CD4-positive, CD25-positive, alpha-beta regulatory T cell (primary cell): ENCODE measurements around the gene SESN3. TPM values are rescaled to one million over a fixed set of nuclear protein-coding genes. Genes with fewer than 3 reads are reported as not detected.

ENCODE experiments used
- ATAC-seq, 2 donors: fragments of 150-1000 bp; cut with Tn5 transposase; one replicate each; pipeline ENCODE4 v1.10.0; 2021; ENCODE audit warnings: low read depth in 2 of 2, moderate number of reproducible peaks in 2 of 2, moderate library complexity in 1 of 2
- DNase-seq, 3 donors: peaks; one replicate each; pipeline versions ENCODE4 v3.0.0 to v3.0.0-alpha.2; 2012 to 2022; ENCODE audit warnings: mixed read lengths in 1 of 3
- H3K27ac ChIP-seq: one replicate; pipeline ENCODE4 v1.7.0; 2013; ENCODE audit warnings: mild to moderate bottlenecking, low read length; ENCODE audit not compliant: insufficient read depth, poor library complexity, severe bottlenecking
- H3K27me3 ChIP-seq: one replicate; pipeline ENCODE4 v1.7.0; 2013; ENCODE audit warnings: low read length; ENCODE audit not compliant: control insufficient read depth, insufficient read depth
- H3K36me3 ChIP-seq: one replicate; pipeline ENCODE4 v1.7.0; 2013; ENCODE audit warnings: mild to moderate bottlenecking, low read length, moderate library complexity; ENCODE audit not compliant: control insufficient read depth, insufficient read depth
- H3K4me1 ChIP-seq: 2 replicates; pipeline ENCODE4 v1.7.0; 2013; ENCODE audit warnings: mild to moderate bottlenecking, low read length; ENCODE audit not compliant: insufficient read depth, control insufficient read depth, poor library complexity, severe bottlenecking
- H3K4me3 ChIP-seq: one replicate; pipeline ENCODE4 v1.7.0; 2013; ENCODE audit warnings: low read depth, mild to moderate bottlenecking, low read length, moderate library complexity
- H3K9me3 ChIP-seq, 2 experiments: 1 replicate in 1 of 2; 2 replicates in 1 of 2; pipeline ENCODE4 v1.7.0; 2013; ENCODE audit warnings: low read length in 2 of 2, mild to moderate bottlenecking in 1 of 2, moderate library complexity in 1 of 2; ENCODE audit not compliant: control insufficient read depth in 2 of 2
- H3K27ac Mint-ChIP-seq, 3 donors: one replicate each; pipeline ENCODE4 v1.8.0; 2020 to 2022; ENCODE audit warnings: mild to moderate bottlenecking in 3 of 3, mixed read lengths in 3 of 3, moderate library complexity in 2 of 3
- H3K27me3 Mint-ChIP-seq: one replicate; pipeline ENCODE4 v1.8.0; 2022; ENCODE audit warnings: mild to moderate bottlenecking, mixed read lengths
- H3K36me3 Mint-ChIP-seq: one replicate; pipeline ENCODE4 v1.8.0; 2020; ENCODE audit warnings: mixed read lengths
- H3K4me1 Mint-ChIP-seq, 4 donors: one replicate each; pipeline ENCODE4 v1.8.0; 2020 to 2022; ENCODE audit warnings: mixed read lengths in 4 of 4, mild to moderate bottlenecking in 1 of 4
- H3K4me3 Mint-ChIP-seq, 4 donors: one replicate each; pipeline ENCODE4 v1.8.0; 2020 to 2022; ENCODE audit warnings: mild to moderate bottlenecking in 4 of 4, mixed read lengths in 4 of 4, moderate library complexity in 3 of 4
- H3K9me3 Mint-ChIP-seq, 7 donors: one replicate each; pipeline ENCODE4 v1.8.0; 2020 to 2022; ENCODE audit warnings: mixed read lengths in 7 of 7, mild to moderate bottlenecking in 3 of 7, moderate library complexity in 2 of 7
- polyA plus RNA-seq, 4 donors: library from polyadenylated mRNA; unstranded; fragments of 300-500 nt; fragmentation: Illumina TruSeq; gene quantifications; one replicate each; pipeline ENCODE4 v1.2.3, GENCODE V29; 2021
- total RNA-seq: library from RNA; stranded (reverse); gene quantifications from one replicate; pipeline ENCODE4 v1.2.3, GENCODE V29; 2022

SESN3 gene
- total and polyA plus RNA-seq, 5 donors from 2014 or later, result 4.2 to 73.3 (median 7.4) TPM

- Mint-ChIP-seq H3K27ac (no peak overlapping the region), H3K4me1 (peaks cover 0 to 19% (median 6%) of the 10 kb centered on the region in 4 donors), H3K4me3 (no peak overlapping the region), H3K36me3 (no peaks in the 10 kb centered on the region), H3K27me3 (peaks cover 10% of the 10 kb centered on the region), H3K9me3 (peaks cover 0 to 2% (median 0%) of the 10 kb centered on the region in 7 donors)
- no peaks in the 10 kb centered on the region for H3K36me3 ChIP-seq
- ATAC-seq (no peak), DNase-seq (no peak)
- H3K27me3 ChIP-seq, result no peaks in the 10 kb centered on the region
- H3K27ac ChIP-seq, result no peak overlapping the region
- H3K4me1 ChIP-seq, result no peaks in the 10 kb centered on the region
- no peaks in the 10 kb centered on the region for H3K9me3 ChIP-seq
- no peak overlapping the region for H3K4me3 ChIP-seq
Measured at GRCh38 chr11:95247127-95247684, 16.2 kb upstream of the SESN3 start.

- Histone ChIP-seq H3K4me1 (no peaks in the 10 kb centered on the region), H3K9me3 (no peaks in the 10 kb centered on the region), H3K4me3 (no peak overlapping the region), H3K27me3 (no peaks in the 10 kb centered on the region), H3K36me3 (no peaks in the 10 kb centered on the region), H3K27ac (no peak overlapping the region)
- no peaks in the 10 kb centered on the region for H3K36me3 Mint-ChIP-seq
- peaks cover 10% of the 10 kb centered on the region for H3K27me3 Mint-ChIP-seq
- no peak overlapping the region for H3K4me3 Mint-ChIP-seq
- H3K9me3 Mint-ChIP-seq, result peaks cover 0 to 2% (median 0%) of the 10 kb centered on the region in 7 donors
- DNase-seq (no peak), ATAC-seq (no peak)
- H3K27ac Mint-ChIP-seq, result no peak overlapping the region
- H3K4me1 Mint-ChIP-seq, result peaks cover 0 to 17% (median 5%) of the 10 kb centered on the region in 4 donors
Measured at GRCh38 chr11:95245581-95245980, 14.6 kb upstream of the SESN3 start.

GRCh38 chr11:95245038-95245437, 14.0 kb upstream of the SESN3 start:
- Mint-ChIP-seq H3K27me3 (peaks cover 10% of the 10 kb centered on the region), H3K4me1 (peaks cover 0 to 17% (median 5%) of the 10 kb centered on the region in 4 donors), H3K36me3 (no peaks in the 10 kb centered on the region), H3K4me3 (no peak overlapping the region), H3K27ac (no peak overlapping the region), H3K9me3 (peaks cover 0 to 2% (median 0%) of the 10 kb centered on the region in 7 donors)
- Histone ChIP-seq H3K27ac (no peak overlapping the region), H3K36me3 (no peaks in the 10 kb centered on the region), H3K9me3 (no peaks in the 10 kb centered on the region), H3K4me1 (no peaks in the 10 kb centered on the region), H3K4me3 (no peak overlapping the region), H3K27me3 (no peaks in the 10 kb centered on the region)
- ATAC-seq, result no peak
- DNase-seq, result no peak

- peaks cover 0 to 2% (median 0%) of the 10 kb centered on the region in 7 donors for H3K9me3 Mint-ChIP-seq
- H3K4me1 Mint-ChIP-seq, result peaks cover 0 to 15% (median 3%) of the 10 kb centered on the region in 4 donors
- no peaks in the 10 kb centered on the region for H3K36me3 Mint-ChIP-seq
- H3K27ac Mint-ChIP-seq, result no peak overlapping the region
- ATAC-seq, result no peak
- H3K9me3 ChIP-seq, result no peaks in the 10 kb centered on the region
- no peak overlapping the region for H3K4me3 Mint-ChIP-seq
- no peak overlapping the region for H3K4me3 ChIP-seq
- H3K27me3 Mint-ChIP-seq, result peaks cover 10% of the 10 kb centered on the region
- no peaks in the 10 kb centered on the region for H3K27me3 ChIP-seq
- H3K36me3 ChIP-seq, result no peaks in the 10 kb centered on the region
- no peak for DNase-seq
- H3K27ac ChIP-seq, result no peak overlapping the region
- no peaks in the 10 kb centered on the region for H3K4me1 ChIP-seq
Measured at GRCh38 chr11:95243673-95244072, 12.7 kb upstream of the SESN3 start.

GRCh38 chr11:95242845-95243605, 12.0 kb upstream of the SESN3 start:
- no peaks in the 10 kb centered on the region for H3K9me3 ChIP-seq

GRCh38 chr11:95242091-95242844, 11.3 kb upstream of the SESN3 start:
- Histone ChIP-seq H3K4me3 (no peak overlapping the region), H3K36me3 (no peaks in the 10 kb centered on the region), H3K4me1 (no peaks in the 10 kb centered on the region), H3K27me3 (no peaks in the 10 kb centered on the region), H3K27ac (no peak overlapping the region), H3K9me3 (no peaks in the 10 kb centered on the region)
- ATAC-seq, result no peak
- Mint-ChIP-seq H3K27me3 (peaks cover 10% of the 10 kb centered on the region), H3K36me3 (no peaks in the 10 kb centered on the region), H3K4me1 (peaks cover 0 to 10% (median 3%) of the 10 kb centered on the region in 4 donors), H3K9me3 (peaks cover 0 to 2% (median 0%) of the 10 kb centered on the region in 7 donors), H3K4me3 (no peak overlapping the region), H3K27ac (no peak overlapping the region)
- DNase-seq, result no peak

More at GRCh38 chr11:95242845-95243605, 12.0 kb upstream of the SESN3 start:
- Mint-ChIP-seq H3K4me1 (peaks cover 0 to 13% (median 3%) of the 10 kb centered on the region in 4 donors), H3K27ac (peak overlapping the region in 1 of 3 donors; percentile 39), H3K27me3 (peaks cover 10% of the 10 kb centered on the region), H3K9me3 (peaks cover 0 to 2% (median 0%) of the 10 kb centered on the region in 7 donors), H3K4me3 (no peak overlapping the region), H3K36me3 (no peaks in the 10 kb centered on the region)
- Histone ChIP-seq H3K27ac (no peak overlapping the region), H3K36me3 (no peaks in the 10 kb centered on the region), H3K4me1 (no peaks in the 10 kb centered on the region), H3K27me3 (no peaks in the 10 kb centered on the region), H3K4me3 (no peak overlapping the region)
- DNase-seq (no peak), ATAC-seq (no peak)

GRCh38 chr11:95241681-95242081, 10.7 kb upstream of the SESN3 start:
- H3K27me3 ChIP-seq, result no peaks in the 10 kb centered on the region
- no peaks in the 10 kb centered on the region for H3K36me3 Mint-ChIP-seq
- no peak for ATAC-seq
- no peak overlapping the region for H3K4me3 Mint-ChIP-seq
- peaks cover 10% of the 10 kb centered on the region for H3K27me3 Mint-ChIP-seq
- no peak overlapping the region for H3K27ac Mint-ChIP-seq
- H3K4me1 Mint-ChIP-seq, result peaks cover 0 to 10% (median 2%) of the 10 kb centered on the region in 4 donors
- no peak overlapping the region for H3K4me3 ChIP-seq
- no peak for DNase-seq
- no peaks in the 10 kb centered on the region for H3K4me1 ChIP-seq
- H3K9me3 Mint-ChIP-seq, result peaks cover 0 to 2% (median 0%) of the 10 kb centered on the region in 7 donors
- H3K9me3 ChIP-seq, result no peaks in the 10 kb centered on the region
- no peak overlapping the region for H3K27ac ChIP-seq
- H3K36me3 ChIP-seq, result no peaks in the 10 kb centered on the region
